Cardiac fibroblast (primary cell): ENCODE data around the gene MCAM.
A peak's percentile ranks its signal among the peaks of the same experiment; 100 is the strongest.

Experiments used
- DNase-seq, 2 donors: peaks; one replicate each; pipeline versions ENCODE4 v3.0.0 to v3.0.0-alpha.2; 2010; ENCODE audit warnings: low read depth in 2 of 2
- H3K4me3 ChIP-seq, 2 donors: replicated peaks in 1 of 2; 1 replicate in 1 of 2; 2 replicates in 1 of 2; pipeline ENCODE4 v1.5.1; 2011; ENCODE audit warnings: low read depth in 2 of 2, low read length in 2 of 2, mild to moderate bottlenecking in 2 of 2, moderate library complexity in 1 of 2
- CTCF ChIP-seq: IDR thresholded peaks from one replicate; pipeline ENCODE4 v1.5.1; 2011; ENCODE audit warnings: low read depth, mild to moderate bottlenecking, low read length, inconsistent platforms

Gene MCAM

GRCh38 chr11:119316729-119317591 lies at the start of gene MCAM:
Gene MCAM (minus strand): TSS chr11:119317130. CDS start chr11:119317101, 29 bp downstream.
- DNase-seq, result peak in 1 of 2 donors; percentile 39
- peak within 1 kb of the TSS; percentile 57 to 58 for H3K4me3 ChIP-seq
- no peak for TF ChIP-seq CTCF

GRCh38 chr11:119365071-119365591 lies 48.2 kb upstream of the MCAM start:
- TF ChIP-seq CTCF, result no peak
- DNase-seq, result peak in 1 of 2 donors; percentile 35
- H3K4me3 ChIP-seq, result no peak overlapping the region

GRCh38 chr11:119363851-119364590 lies 47.1 kb upstream of the MCAM start:
- H3K4me3 ChIP-seq, result peak overlapping the region; percentile 11 to 14
- TF ChIP-seq CTCF, result no peak
- DNase-seq, result peak in 1 of 2 donors; percentile 42

GRCh38 chr11:119363081-119363850 lies 46.3 kb upstream of the MCAM start:
- DNase-seq, result no peak
- no peak overlapping the region for H3K4me3 ChIP-seq
- TF ChIP-seq CTCF, result no peak

GRCh38 chr11:119362741-119363080 lies 45.8 kb upstream of the MCAM start:
- no peak for TF ChIP-seq CTCF
- no peak overlapping the region for H3K4me3 ChIP-seq
- DNase-seq, result no peak

- TF ChIP-seq CTCF, result no peak
- no peak overlapping the region for H3K4me3 ChIP-seq
- no peak for DNase-seq
Measured at GRCh38 chr11:119361941-119362725, 45.2 kb upstream of the MCAM start.
